Measurements from ENCODE around the gene WIF1.

The WIF1 gene

GRCh38 chr12:65019696-65020234 lies 101.3 kb downstream of the WIF1 start:
- DNase-seq: no peak

- no peak for DNase-seq
Observed at GRCh38 chr12:65016881-65017650, 104.0 kb downstream of the WIF1 start.

- DNase-seq: no peak
Observed at GRCh38 chr12:65015850-65016249, 105.3 kb downstream of the WIF1 start.

GRCh38 chr12:65014504-65015271 lies 106.4 kb downstream of the WIF1 start:
- no peak for DNase-seq

GRCh38 chr12:65010437-65010836 lies 110.7 kb downstream of the WIF1 start:
- DNase-seq: no peak

- DNase-seq: no peak
Observed at GRCh38 chr12:65005716-65006115, 115.4 kb downstream of the WIF1 start.

GRCh38 chr12:65004270-65004669 lies 116.8 kb downstream of the WIF1 start:
- no peak for DNase-seq

Data from NCI-H1048 (cell line).